D721Med (cell line): Measurements from ENCODE around the gene TMEM45A.

ENCODE experiments used
- DNase-seq: peaks from one replicate; pipeline ENCODE4 v3.0.0; 2011; ENCODE audit warnings: low spot score; ENCODE audit not compliant: insufficient read length
- FAIRE-seq: peaks from 2 replicates; lab custom pipeline; 2011; peaks lifted over from hg19 to GRCh38; lab: Jason Lieb, UNC
- CTCF ChIP-seq: IDR thresholded peaks from 2 replicates; pipeline ENCODE4 v1.5.1; 2012; ENCODE audit warnings: mild to moderate bottlenecking, control low read depth; ENCODE audit not compliant: insufficient read depth; ENCODE audit errors: missing control alignments

The TMEM45A gene

GRCh38 chr3:100586832-100587231 lies 94.4 kb downstream of the TMEM45A start:
- TF ChIP-seq CTCF, result no peak
- DNase-seq (no peak), FAIRE-seq (no peak)

- FAIRE-seq (no peak), DNase-seq (no peak)
- TF ChIP-seq CTCF, result no peak
These were observed 95.8 kb downstream of the TMEM45A start for GRCh38 chr3:100588251-100588650.

GRCh38 chr3:100590114-100590839 lies 97.9 kb downstream of the TMEM45A start:
- FAIRE-seq (no peak), DNase-seq (no peak)
- peak; percentile 95 for TF ChIP-seq CTCF

GRCh38 chr3:100590840-100591147 lies 98.4 kb downstream of the TMEM45A start:
- DNase-seq (no peak), FAIRE-seq (no peak)
- no peak for TF ChIP-seq CTCF

- DNase-seq (no peak), FAIRE-seq (no peak)
- no peak for TF ChIP-seq CTCF
These were observed 99.0 kb downstream of the TMEM45A start for GRCh38 chr3:100591411-100591810.

- no peak for TF ChIP-seq CTCF
- DNase-seq (no peak), FAIRE-seq (no peak)
These were observed 108.0 kb downstream of the TMEM45A start for GRCh38 chr3:100600181-100601042.
